Hematopoietic multipotent progenitor cell treated with erythropoietin and hydrocortisone succinate and interleukin-3 and kit ligand, for 17 days (in vitro differentiated cells): ENCODE data around the gene TENM4.

ENCODE experiments used
- DNase-seq: peaks from one replicate; pipeline ENCODE4 v3.0.0-alpha.2; 2015; ENCODE audit warnings: low spot score

The TENM4 gene

GRCh38 chr11:78786086-78786485 lies 654.7 kb downstream of the TENM4 start:
- DNase-seq = no peak

- no peak for DNase-seq
Measured at GRCh38 chr11:78784321-78785061, 656.3 kb downstream of the TENM4 start.

- no peak for DNase-seq
Measured at GRCh38 chr11:78783846-78784245, 657.0 kb downstream of the TENM4 start.

GRCh38 chr11:78783301-78783700 lies 657.5 kb downstream of the TENM4 start:
- no peak for DNase-seq

- DNase-seq = no peak
Measured at GRCh38 chr11:78782725-78783124, 658.1 kb downstream of the TENM4 start.

- no peak for DNase-seq
Measured at GRCh38 chr11:78780889-78781288, 659.9 kb downstream of the TENM4 start.

- no peak for DNase-seq
Measured at GRCh38 chr11:78773492-78773891, 667.3 kb downstream of the TENM4 start.

- DNase-seq = no peak
Measured at GRCh38 chr11:78773077-78773476, 667.8 kb downstream of the TENM4 start.

- DNase-seq = no peak
Measured at GRCh38 chr11:78772186-78772585, 668.6 kb downstream of the TENM4 start.

GRCh38 chr11:78770931-78771330 lies 669.9 kb downstream of the TENM4 start:
- DNase-seq = no peak

- no peak for DNase-seq
Measured at GRCh38 chr11:78768971-78769370, 671.9 kb downstream of the TENM4 start.

- DNase-seq = no peak
Measured at GRCh38 chr11:78768345-78768744, 672.5 kb downstream of the TENM4 start.

- DNase-seq = no peak
Measured at GRCh38 chr11:78767027-78767932, 673.5 kb downstream of the TENM4 start.

- DNase-seq = no peak
Measured at GRCh38 chr11:78764946-78765345, 675.9 kb downstream of the TENM4 start.

GRCh38 chr11:78763664-78764063 lies 677.2 kb downstream of the TENM4 start:
- no peak for DNase-seq

GRCh38 chr11:78762105-78762504 lies 678.7 kb downstream of the TENM4 start:
- DNase-seq = no peak

- no peak for DNase-seq
Measured at GRCh38 chr11:78759071-78759470, 681.8 kb downstream of the TENM4 start.

GRCh38 chr11:78753297-78753696 lies 687.5 kb downstream of the TENM4 start:
- no peak for DNase-seq

- DNase-seq = no peak
Measured at GRCh38 chr11:78752494-78752893, 688.3 kb downstream of the TENM4 start.

- no peak for DNase-seq
Measured at GRCh38 chr11:78748918-78749690, 691.7 kb downstream of the TENM4 start.

- DNase-seq = no peak
Measured at GRCh38 chr11:78744949-78745348, 695.9 kb downstream of the TENM4 start.

GRCh38 chr11:78744202-78744601 lies 696.6 kb downstream of the TENM4 start:
- no peak for DNase-seq
